Ishikawa (cell line): ENCODE measurements around the gene STK38L.

Source experiments
- CEBPB ChIP-seq: IDR thresholded peaks from 2 replicates; pipeline ENCODE4 v1.6.1; 2012
- CREB1 ChIP-seq: IDR thresholded peaks from 2 replicates; pipeline ENCODE4 v1.6.1; 2012; ENCODE audit warnings: low read depth
- EGR1 ChIP-seq: IDR thresholded peaks from 2 replicates; pipeline ENCODE4 v1.6.1; 2012
- EP300 ChIP-seq: IDR thresholded peaks from 2 replicates; pipeline ENCODE4 v1.6.1; 2012; ENCODE audit warnings: borderline replicate concordance
- FOXM1 ChIP-seq: IDR thresholded peaks from 2 replicates; pipeline ENCODE4 v1.6.1; 2012; ENCODE audit warnings: low read depth, borderline replicate concordance
- MAX ChIP-seq: IDR thresholded peaks from 2 replicates; pipeline ENCODE4 v1.6.1; 2012
- NFIC ChIP-seq: IDR thresholded peaks from 2 replicates; pipeline ENCODE4 v1.6.1; 2012
- RAD21 ChIP-seq: IDR thresholded peaks from 2 replicates; pipeline ENCODE4 v1.6.1; 2012; ENCODE audit warnings: low read depth
- TAF1 ChIP-seq: IDR thresholded peaks from 2 replicates; pipeline ENCODE4 v1.6.1; 2012; ENCODE audit warnings: low read depth, mild to moderate bottlenecking
- TCF12 ChIP-seq: IDR thresholded peaks from 2 replicates; pipeline ENCODE4 v1.6.1; 2012; ENCODE audit warnings: low read depth
- TEAD4 ChIP-seq: IDR thresholded peaks from 2 replicates; pipeline ENCODE4 v1.6.1; 2012
- YY1 ChIP-seq: IDR thresholded peaks from 2 replicates; pipeline ENCODE4 v1.6.1; 2012; ENCODE audit warnings: low read depth
- ZBTB7A ChIP-seq: IDR thresholded peaks from 2 replicates; pipeline ENCODE4 v1.6.1; 2012; ENCODE audit warnings: low read depth
- TF ChIP-seq, protein P1 (sequence below): IDR thresholded peaks from 2 replicates; pipeline ENCODE4 v1.6.1; 2012
- TF ChIP-seq, protein P2 (sequence below): IDR thresholded peaks from 2 replicates; pipeline ENCODE4 v1.6.1; 2012; ENCODE audit warnings: low read depth, mild to moderate bottlenecking

The STK38L gene

GRCh38 chr12:27201169-27201568 is 42.9 kb upstream of the STK38L start:
- no peak for TF ChIP-seq EGR1
- no peak for TF ChIP-seq EP300
- no peak for TF ChIP-seq TCF12
- no peak for TF ChIP-seq YY1
- TF ChIP-seq ZBTB7A, result no peak
- no peak for TF ChIP-seq RAD21
- no peak for TF ChIP-seq MAX

DNA sequence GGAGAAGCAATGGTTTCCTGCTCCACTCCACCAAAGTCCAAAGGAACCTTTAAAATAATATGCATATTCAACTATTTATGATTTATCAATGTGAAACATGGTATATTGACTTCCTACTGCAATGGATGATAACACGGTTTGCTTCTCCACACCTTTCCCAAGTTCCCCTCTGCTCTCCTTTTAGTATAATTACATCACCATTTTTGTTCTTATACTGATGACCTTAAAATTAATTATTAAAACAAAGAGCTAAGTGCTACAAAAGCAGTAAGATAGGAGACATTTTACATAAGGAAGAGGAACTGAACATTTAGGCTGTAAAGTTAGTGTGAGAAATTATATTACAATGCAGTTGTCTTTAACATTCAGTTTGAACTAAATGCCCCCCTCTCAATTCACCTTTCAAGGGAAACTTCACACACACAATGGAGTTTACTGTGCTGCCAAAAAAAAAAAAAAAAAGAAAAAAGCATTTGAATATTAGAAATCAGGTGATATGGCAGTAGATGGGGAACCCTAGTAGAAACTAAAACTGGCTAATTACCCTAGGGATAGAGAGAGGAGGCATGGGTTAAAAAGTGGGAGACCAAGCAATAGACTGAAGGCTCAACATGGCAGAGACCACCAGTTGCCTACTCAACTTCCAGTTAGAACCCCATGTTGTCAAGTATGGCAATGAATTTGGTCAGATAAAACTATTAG is 37.1 kb upstream of the STK38L start:
- TF ChIP-seq CREB1 (no peak), CEBPB (no peak), EP300 (no peak), YY1 (no peak), TEAD4 (no peak), FOXM1 (no peak), EGR1 (no peak), TCF12 (no peak), RAD21 (no peak), TAF1 (no peak), ZBTB7A (no peak), NFIC (no peak), MAX (no peak)
- TF ChIP-seq, protein P1, sequence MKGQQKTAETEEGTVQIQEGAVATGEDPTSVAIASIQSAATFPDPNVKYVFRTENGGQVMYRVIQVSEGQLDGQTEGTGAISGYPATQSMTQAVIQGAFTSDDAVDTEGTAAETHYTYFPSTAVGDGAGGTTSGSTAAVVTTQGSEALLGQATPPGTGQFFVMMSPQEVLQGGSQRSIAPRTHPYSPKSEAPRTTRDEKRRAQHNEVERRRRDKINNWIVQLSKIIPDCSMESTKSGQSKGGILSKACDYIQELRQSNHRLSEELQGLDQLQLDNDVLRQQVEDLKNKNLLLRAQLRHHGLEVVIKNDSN, result no peak
- TF ChIP-seq, protein P2, sequence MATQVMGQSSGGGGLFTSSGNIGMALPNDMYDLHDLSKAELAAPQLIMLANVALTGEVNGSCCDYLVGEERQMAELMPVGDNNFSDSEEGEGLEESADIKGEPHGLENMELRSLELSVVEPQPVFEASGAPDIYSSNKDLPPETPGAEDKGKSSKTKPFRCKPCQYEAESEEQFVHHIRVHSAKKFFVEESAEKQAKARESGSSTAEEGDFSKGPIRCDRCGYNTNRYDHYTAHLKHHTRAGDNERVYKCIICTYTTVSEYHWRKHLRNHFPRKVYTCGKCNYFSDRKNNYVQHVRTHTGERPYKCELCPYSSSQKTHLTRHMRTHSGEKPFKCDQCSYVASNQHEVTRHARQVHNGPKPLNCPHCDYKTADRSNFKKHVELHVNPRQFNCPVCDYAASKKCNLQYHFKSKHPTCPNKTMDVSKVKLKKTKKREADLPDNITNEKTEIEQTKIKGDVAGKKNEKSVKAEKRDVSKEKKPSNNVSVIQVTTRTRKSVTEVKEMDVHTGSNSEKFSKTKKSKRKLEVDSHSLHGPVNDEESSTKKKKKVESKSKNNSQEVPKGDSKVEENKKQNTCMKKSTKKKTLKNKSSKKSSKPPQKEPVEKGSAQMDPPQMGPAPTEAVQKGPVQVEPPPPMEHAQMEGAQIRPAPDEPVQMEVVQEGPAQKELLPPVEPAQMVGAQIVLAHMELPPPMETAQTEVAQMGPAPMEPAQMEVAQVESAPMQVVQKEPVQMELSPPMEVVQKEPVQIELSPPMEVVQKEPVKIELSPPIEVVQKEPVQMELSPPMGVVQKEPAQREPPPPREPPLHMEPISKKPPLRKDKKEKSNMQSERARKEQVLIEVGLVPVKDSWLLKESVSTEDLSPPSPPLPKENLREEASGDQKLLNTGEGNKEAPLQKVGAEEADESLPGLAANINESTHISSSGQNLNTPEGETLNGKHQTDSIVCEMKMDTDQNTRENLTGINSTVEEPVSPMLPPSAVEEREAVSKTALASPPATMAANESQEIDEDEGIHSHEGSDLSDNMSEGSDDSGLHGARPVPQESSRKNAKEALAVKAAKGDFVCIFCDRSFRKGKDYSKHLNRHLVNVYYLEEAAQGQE, result no peak

- TF ChIP-seq TCF12 (no peak), CREB1 (no peak)
Measured at GRCh38 chr12:27207615-27208413, 36.3 kb upstream of the STK38L start.

- no peak for TF ChIP-seq FOXM1
- TF ChIP-seq NFIC, result no peak
- no peak for TF ChIP-seq YY1
- no peak for TF ChIP-seq MAX
- no peak for TF ChIP-seq ZBTB7A
- no peak for TF ChIP-seq EP300
- no peak for TF ChIP-seq TCF12
- no peak for TF ChIP-seq TEAD4
- TF ChIP-seq, protein P1, result no peak
- TF ChIP-seq, protein P2, result no peak
Measured at GRCh38 chr12:27208414-27208750, 35.7 kb upstream of the STK38L start.

- TF ChIP-seq, protein P2, result no peak
- TF ChIP-seq FOXM1, result no peak
- no peak for TF ChIP-seq ZBTB7A
- no peak for TF ChIP-seq YY1
- no peak for TF ChIP-seq MAX
- no peak for TF ChIP-seq CEBPB
- TF ChIP-seq NFIC, result no peak
- no peak for TF ChIP-seq CREB1
- TF ChIP-seq TEAD4, result no peak
- no peak for TF ChIP-seq EGR1
- TF ChIP-seq, protein P1, result no peak
- no peak for TF ChIP-seq TAF1
- no peak for TF ChIP-seq EP300
- no peak for TF ChIP-seq RAD21
Measured at GRCh38 chr12:27209257-27209910, 34.7 kb upstream of the STK38L start.
